GM19468 (cell line): ENCODE measurements around the gene LEMD2.

Source experiments
- ATAC-seq: cut with Tn5 transposase; IDR thresholded peaks from one replicate; pipeline ENCODE4 v1.9.1; 2021; ENCODE audit warnings: mild to moderate bottlenecking, moderate library complexity, moderate number of reproducible peaks; ENCODE audit not compliant: unreplicated experiment; ENCODE audit errors: extremely low read depth

The LEMD2 gene

DNA sequence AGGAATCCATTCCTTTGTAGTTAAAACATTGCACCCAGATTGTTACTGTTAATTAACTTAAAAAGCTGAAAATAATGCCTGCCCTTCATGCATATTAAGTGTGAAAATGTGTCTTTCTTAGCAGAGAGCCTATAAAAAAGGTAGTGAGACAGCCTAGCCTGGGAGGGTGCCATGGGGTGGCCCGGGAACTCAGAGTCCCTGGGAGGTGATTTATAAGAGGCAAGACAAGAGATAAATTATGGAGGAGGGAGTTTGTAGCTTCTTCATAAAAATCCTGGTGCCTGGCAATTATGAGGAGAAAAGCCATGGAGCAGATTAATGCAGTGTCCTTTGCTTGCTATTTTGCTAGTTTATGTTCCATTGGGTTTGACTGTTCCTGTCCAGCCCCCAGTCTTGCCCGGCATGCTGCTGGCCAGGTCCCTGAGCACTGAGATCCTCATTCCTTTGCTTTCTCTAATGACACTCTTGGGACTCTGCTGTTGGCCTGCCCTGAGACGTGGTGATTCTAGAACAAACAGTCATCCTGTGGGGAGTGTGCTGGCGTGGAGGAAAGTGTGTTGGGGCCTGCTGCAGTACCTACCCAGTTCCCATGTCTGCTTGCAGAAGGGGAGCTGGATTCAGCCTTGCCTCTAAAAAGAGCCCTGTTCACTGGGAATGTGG lies 10.7 kb upstream of the LEMD2 start:
- no peak for ATAC-seq

DNA sequence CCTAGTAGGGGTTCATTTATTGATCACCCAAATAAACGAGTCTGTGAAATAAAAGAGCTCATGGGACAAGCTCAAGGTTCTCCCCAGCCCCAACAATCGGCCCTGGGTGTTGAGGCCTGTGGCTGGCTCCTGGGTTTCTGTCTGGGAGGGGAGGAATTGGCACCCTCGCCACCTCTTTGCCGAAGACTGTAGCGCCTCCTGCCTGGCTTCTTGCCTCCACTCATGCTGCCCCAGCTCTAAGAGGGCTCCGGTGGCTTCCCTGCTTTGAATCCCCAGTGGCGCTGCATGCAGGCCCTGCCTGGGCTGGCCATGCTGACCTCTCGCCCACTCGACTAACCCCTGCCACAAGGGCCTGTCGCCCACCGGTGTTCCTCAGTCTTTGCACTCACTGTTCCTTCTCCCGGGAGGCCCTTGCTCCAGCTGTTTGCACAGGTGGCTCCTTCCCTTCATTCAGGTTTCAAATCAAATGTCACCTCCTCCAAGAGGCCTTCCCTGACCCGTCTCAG lies 9.5 kb upstream of the LEMD2 start:
- no peak for ATAC-seq

- ATAC-seq: no peak
Observed at GRCh38 chr6:33797626-33798342, 8.9 kb upstream of the LEMD2 start.

DNA sequence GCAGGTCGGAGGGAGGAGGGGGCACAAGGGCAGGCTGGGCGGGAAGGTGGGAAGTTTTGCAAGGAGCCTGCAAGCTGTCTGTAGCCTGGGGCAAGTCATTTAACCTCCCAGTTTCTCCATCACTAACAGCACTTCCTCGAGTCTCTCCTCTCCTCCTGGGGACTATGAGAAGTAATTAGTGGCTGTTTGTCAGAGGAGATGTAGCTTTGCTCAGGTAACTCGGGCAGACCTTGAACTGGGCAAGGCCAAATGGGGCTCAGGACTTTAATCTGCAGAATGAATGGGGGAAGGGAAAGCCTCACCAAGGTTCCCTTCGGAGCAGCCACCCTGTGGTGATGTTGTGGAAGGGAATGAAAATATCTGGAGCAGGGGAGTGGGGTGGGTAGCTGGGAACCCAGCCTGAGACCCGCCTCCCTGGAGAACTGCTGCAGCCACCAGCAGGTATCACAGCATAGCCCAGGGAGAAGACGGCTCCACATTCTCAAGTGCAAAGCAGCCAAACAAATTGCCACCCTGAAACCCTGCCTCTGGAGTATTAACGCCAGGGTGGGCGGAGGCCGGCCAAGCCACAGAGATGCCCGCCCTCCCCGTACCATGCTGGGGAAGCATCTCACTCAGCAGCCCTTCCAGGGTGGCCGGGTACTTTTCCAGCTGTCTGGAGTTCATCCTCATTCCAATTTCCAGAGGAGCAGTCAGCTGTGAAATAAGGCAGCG lies 6.1 kb upstream of the LEMD2 start:
- no peak for ATAC-seq

DNA sequence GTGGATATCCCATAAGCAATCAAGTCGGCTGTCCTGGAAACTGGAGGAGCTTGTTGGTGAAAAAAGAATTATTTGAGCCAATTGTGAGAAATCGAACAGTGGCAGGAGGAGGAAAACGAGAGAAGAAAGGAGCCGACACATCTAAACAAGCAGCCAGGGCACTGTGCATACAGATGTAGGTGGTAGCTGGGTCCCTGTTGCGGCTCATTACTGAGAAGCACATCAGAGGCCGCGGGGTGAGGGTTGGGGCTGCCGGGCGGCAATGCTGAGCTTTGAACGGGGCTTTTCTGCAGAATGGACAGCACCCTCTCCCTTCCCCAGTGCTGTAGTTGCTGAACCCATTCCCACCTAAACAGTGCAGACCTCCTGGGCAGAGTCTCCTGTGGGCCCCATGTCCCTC lies 4.1 kb upstream of the LEMD2 start:
- ATAC-seq: no peak

- no peak for ATAC-seq
Observed at GRCh38 chr6:33791620-33792019, 2.7 kb upstream of the LEMD2 start.

- no peak for ATAC-seq
Observed at GRCh38 chr6:33790910-33791309, 2.0 kb upstream of the LEMD2 start.

DNA sequence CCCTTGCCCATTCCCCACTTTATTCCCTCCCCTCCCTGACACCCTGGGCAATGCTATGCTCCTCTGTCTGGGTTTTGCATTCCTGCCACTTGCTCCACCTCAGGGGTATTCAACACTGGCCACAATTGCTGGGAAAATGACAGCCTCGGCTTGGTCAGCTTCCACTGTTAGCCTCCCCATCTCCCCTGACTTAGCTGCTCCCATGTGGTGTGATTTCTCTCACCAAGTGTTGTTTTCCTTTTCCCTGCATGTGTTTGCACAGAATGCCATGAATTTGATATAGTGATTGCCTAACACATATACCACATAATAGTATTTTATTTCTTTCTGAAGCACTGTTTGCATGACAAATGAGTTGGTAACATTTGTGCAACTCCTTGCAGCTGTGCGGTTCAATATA lies 1.4 kb upstream of the LEMD2 start:
- ATAC-seq: no peak

GRCh38 chr6:33789550-33789895 lies 593 bp upstream of the LEMD2 start:
- ATAC-seq: no peak

- ATAC-seq: no peak
Observed at GRCh38 chr6:33787954-33788693, 806 bp downstream of the LEMD2 start.

DNA sequence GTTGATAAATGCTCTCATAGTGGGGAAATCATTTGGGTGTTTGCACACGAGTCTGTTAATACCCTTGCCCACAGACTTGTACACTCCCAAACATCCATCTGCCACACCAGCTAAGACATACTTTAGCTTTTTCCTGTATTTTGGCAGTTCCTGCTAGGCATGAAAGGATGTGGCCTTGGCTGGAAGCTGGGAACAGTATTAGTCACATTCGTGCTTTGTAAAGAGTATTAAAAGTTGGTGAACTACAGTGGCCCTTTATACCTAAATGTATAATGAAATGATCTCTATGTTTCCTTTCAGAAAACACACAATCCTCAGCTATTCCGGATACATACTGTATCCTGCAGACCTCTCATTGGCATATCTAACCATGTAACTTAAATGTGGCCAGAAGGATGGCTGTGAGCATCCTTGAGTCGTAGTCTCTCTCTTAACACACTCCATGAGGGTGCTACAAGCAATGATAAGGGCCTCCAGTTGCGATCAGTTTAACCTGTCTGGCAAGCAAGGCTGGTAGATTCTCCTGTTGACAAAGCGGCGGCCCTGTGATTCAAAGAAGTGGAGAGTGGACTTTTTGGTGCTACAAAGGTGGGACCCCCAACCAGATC lies 1.5 kb downstream of the LEMD2 start:
- no peak for ATAC-seq

GRCh38 chr6:33786736-33787135 lies 2.2 kb downstream of the LEMD2 start:
- ATAC-seq: no peak

- ATAC-seq: no peak
Observed at GRCh38 chr6:33785778-33786177, 3.2 kb downstream of the LEMD2 start.

- no peak for ATAC-seq
Observed at GRCh38 chr6:33784787-33785186, 4.1 kb downstream of the LEMD2 start.

DNA sequence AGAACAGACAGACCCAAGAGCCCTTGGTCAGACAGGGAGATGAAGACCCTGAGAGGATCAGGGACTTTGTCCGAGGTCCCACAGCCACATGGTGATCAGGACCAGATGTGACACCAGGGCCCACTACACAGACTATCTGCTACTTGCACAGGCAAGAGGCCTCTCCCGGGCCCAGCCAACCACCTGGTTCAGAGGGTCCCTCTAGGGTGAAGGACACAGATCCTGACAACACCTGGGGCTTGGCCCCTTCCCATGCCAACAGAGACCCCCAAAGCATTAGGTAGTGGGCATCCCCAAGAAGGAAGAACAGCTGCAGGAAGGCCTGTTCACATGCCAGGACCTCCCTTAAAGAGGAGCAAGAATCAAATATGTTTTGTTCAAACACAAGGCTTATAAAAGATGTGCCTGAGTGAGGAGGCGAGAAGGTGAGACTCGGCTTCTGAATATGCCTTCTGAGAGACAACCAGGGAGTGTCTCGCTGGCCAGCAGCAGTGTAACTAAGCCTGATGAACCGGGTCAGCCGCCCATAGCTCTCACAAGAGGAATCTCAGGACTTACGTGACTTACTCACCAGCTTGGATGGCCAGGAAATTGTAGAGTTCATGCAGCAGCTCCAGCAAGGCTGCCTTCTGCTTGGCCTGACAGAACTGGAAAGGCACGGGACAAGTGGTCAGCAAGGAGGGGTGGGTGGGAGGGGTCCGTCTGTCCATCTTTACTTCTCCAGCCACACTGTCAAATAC lies 5.0 kb downstream of the LEMD2 start:
- no peak for ATAC-seq

GRCh38 chr6:33782561-33782960 lies 6.4 kb downstream of the LEMD2 start:
- ATAC-seq: no peak

DNA sequence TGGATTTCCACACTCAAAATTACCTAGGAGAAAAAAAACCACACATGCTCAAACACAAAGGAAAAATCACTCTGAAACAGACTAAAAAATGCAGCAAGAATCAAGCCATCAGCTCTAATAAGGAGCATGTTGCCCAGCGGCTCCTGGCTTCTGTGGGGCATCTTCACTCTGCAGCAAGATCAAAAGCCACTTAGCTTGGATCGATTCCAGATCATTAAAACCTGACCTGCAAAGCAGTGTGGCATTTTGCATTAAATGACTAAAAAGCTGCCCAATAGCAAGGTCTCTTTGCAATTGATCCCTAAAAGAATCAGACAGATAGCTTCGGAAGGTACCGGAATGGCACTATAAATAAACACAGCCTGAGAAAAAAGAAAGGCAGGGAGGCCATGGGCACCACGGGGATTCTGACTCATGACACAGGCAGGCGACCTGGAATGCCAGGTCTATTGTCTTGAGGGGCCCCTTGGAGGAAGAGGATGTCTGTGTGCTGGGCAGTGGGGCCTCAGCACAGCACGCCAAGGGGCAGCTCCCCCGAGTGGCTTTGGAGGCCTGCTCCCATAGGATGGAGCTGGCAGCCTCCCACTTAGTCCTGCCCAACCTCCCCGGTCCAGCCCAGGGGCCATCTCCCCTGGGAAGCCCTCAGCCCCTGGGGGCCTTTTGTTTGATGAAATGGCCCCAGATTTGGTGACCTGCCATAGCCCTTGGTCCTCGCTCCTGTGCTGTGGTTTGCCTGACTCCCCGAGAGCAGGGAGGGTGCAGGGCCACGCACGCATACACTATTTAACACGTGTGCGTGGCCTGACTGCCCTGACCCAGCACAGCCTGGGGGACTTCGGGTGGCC lies 7.6 kb downstream of the LEMD2 start:
- ATAC-seq: no peak

GRCh38 chr6:33779895-33780294 lies 9.0 kb downstream of the LEMD2 start:
- no peak for ATAC-seq

GRCh38 chr6:33779290-33779689 lies 9.6 kb downstream of the LEMD2 start:
- no peak for ATAC-seq
